GM12892 (cell line): ENCODE results near the gene PGAP2.

ENCODE experiments used
- POLR2A ChIP-seq: IDR thresholded peaks from 2 replicates; pipeline ENCODE4 v1.6.1; 2011; ENCODE audit warnings: low read depth, low read length, control low read depth
- POLR2AphosphoS5 ChIP-seq: IDR thresholded peaks from 2 replicates; pipeline ENCODE4 v1.6.1; 2011; ENCODE audit warnings: low read depth, low read length, control low read depth
- TAF1 ChIP-seq: IDR thresholded peaks from 2 replicates; pipeline ENCODE4 v1.6.1; 2011; ENCODE audit warnings: low read depth, mild to moderate bottlenecking, control low read depth, low read length, borderline replicate concordance

- no peak for TF ChIP-seq POLR2AphosphoS5
- TF ChIP-seq TAF1, result no peak
- no peak for TF ChIP-seq POLR2A
Observed at GRCh38 chr11:3865388-3866193, 57.2 kb downstream of the PGAP2 start.
